ENCODE measurements around the gene RANGAP1. TPM values are rescaled to one million over a fixed set of nuclear protein-coding genes. Genes with fewer than 3 reads are reported as not detected.

The RANGAP1 gene
- total RNA-seq, 1 donor from 2014 or later, result 42.8 TPM

DNA sequence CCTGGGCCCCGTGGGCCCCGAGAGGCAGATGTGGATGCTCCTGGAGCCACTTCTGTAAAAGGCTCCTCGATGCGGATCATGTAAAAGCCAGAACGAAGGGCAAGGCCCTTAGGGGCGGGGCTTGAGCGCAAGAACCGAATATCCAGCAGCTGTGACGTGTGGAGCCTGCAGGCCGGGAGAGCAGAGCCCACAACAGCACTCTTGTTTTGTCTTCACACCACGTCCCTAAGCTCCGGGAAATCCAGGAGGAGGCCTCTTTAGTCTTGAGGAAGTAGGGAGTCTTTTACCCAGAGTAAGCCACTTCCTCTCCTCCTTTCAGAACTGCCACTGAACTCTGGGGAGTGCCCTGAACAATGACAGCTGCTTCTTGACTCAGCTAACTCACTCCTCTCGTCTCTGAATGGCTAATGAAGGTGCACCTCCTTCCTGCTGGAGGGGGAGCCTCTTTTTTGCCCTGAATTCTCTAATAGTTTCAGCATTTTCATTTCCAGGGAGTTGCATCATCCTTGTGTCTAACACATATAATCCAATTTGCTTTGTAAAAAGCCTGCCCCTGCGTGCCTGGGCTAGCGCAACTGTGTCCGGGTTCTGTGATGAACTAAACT is 68.3 kb downstream of the RANGAP1 start:
- DNase-seq (peak; percentile 89), ATAC-seq (ENCODE audit: poor library complexity) (peak; percentile 85)
- intact Hi-C loops (cut with DNase I), result no loop called here

DNA sequence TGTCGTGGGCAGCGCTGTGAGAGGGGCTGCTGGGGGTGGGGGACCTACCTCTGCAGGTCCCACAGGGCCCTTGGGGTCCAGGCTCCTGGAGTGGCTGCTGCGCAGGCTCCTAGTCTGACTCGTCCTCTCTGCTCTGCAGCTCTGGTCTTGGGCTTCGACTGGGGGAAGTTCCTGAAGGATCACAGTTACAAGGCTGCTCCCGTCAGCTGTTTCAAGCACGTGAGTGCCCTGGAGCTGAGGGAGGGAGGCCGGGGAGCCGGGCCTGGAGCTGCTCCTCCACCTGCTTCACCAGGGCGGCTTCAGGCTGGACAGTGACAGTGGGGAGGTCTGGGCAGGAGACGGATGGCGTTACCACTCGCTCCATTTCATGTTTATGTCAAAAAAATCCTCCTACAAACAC is 69.0 kb downstream of the RANGAP1 start:
- peak; percentile 9 for ATAC-seq (ENCODE audit: poor library complexity)
- DNase-seq, result peak; percentile 54
- intact Hi-C loops (cut with DNase I), result no loop called here

DNA sequence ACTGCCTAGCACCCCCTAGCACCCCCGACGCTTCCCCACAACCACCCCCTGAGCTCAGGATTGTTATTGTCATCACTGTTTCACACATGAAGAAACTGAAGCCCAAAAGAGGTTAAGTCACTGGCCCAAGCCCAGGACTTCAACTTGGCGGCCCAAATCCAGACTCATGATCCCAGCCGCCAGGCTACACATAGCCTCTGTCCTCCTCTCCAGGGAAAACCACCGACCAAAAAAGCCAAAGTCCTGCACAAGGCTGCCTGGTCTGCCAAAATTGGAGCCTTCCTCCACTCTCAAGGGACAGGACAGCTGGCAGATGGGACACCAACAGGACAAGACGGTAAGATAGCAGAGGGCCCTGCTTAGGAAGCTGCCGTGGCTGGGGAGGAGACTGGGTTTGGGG is 70.1 kb downstream of the RANGAP1 start:
- DNase-seq (peak; percentile 49), ATAC-seq (ENCODE audit: poor library complexity) (peak; percentile 19)
- intact Hi-C loops (cut with DNase I), result no loop called here

DNA sequence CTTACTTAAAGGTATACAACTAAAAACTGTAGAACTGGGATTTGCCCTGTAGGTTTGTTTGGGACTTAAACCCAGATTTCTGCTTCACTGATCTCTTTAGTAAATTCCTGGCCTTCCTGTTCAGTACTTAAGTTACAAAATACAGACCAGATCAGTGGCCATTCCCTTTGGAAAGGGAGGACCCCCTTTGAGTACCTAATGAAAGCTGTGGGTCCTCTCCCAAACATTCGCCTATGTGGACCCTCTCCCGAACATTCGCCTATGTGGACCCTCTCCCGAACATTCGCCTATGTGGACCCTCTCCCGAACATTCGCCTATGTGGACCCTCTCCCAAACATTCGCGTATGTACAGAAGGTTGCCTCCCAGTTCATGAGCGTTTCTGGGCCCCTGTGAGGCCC is 70.6 kb downstream of the RANGAP1 start:
- intact Hi-C loops (cut with DNase I), result no loop called here
- DNase-seq (peak; percentile 12), ATAC-seq (ENCODE audit: poor library complexity) (no peak)

DNA sequence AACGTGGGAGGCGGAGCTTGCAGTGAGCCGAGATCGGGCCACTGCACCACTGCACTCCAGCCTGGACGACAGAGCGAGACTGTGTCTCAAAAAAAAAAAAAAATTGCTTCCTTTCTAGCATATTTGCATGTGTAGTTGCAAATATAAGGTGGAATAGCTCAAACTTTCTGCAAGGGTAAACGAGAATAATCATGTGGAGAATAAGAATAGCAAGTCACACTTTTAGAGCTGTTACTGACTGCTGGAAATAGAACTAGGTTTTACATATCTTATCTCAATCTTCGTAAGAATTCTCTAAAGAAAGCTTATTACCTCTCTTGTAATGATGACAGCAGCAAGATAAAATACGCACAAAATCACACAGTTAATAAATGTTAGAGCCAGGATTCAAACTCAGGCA is 79.3 kb downstream of the RANGAP1 start:
- DNase-seq (no peak), ATAC-seq (ENCODE audit: poor library complexity) (no peak)
- intact Hi-C loops (cut with DNase I), result no loop called here

DNA sequence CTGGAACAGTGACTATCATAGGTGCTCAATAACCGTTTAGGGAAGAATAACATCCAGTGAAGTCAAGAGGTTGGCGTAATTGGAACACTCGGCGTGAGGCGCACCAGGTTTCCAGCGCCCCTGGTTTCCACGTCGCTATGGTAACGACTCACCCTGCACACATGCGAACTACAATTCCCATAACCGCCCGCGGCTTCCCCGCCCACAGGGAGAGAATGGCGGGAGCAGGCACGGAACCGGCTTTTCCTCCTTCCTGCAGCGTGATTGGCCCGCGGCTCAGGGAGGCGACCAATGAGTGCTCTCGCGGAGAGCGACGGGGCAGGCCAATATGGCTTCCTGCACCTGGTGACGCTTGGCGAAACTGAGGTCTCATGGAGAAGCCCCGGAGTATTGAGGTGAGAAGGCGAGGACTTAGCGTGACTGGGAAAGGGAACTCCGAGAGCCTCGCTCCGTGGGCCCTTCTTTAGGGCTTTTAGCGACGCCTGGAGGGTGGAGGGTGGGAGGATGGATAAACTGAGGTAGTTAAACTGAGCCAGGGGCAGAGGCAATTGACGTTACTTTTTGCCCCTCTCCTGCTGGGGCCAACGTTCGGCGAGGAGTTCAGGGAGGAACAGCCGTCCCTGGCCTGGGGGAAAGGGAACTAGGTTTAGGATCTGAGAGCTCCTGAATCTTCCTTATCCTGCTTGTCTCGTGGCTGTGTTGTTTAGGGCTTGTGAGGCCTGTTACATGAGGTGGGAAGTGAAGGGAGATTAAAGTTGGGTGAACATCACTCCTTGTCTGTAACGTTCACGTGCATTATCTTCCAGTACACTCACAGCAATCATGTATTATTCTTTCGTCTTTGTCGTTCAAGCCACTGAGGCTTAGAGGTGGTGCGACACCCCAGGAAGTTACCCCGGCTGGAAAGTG is 80.7 kb downstream of the RANGAP1 start, which contains the start of gene L3MBTL2:
Gene L3MBTL2, plus strand, starts transcription at position 321 of the 909 bp plus-strand sequence. Its CDS starts 51 bp downstream, at position 372.
- ATAC-seq (ENCODE audit: poor library complexity), result peak; percentile 100
- DNase-seq, result peak; percentile 99
- intact Hi-C loops (cut with DNase I), result no loop called here

DNA sequence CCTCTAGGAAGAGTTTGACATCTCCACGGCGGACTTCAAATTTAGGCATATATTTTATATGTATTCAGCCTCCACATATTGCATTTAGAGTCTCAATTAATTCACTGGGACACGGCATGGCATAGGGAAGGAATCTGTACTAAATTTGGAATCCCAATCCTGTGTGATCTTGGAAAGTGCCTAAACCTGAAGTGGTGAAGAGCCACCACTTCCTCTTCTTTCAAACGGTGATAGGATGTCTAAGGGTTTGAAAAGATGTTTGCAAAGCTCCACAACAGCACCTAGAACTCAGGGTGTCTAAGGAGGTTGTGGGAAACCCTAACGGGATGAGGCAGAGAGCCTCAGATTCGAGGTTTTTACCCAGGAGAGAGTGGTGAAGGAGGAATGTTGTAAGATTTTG is 81.9 kb downstream of the RANGAP1 start:
- no peak for DNase-seq
- intact Hi-C loops (cut with DNase I), result no loop called here
- no peak for ATAC-seq (ENCODE audit: poor library complexity)

DNA sequence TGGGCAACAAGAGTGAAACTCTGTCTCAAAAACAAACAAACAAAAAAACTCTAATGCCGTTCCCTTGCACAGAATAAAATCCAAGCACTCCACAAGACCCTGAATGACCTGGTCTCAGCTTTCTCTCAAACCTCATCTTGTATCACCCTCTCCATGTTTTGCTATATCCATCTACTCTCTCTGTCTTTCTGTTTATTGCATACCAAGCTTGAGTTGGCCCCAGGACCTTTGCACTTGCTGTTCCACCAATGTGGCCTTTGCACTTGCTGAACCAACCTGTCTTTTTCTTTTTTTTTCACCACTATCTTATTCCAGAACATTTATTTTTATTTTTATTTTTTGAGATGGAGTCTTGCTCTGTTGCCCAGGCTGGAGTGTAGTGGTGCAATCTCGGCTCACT is 82.9 kb downstream of the RANGAP1 start:
- intact Hi-C loops (cut with DNase I), result no loop called here
- ATAC-seq (ENCODE audit: poor library complexity), result no peak
- no peak for DNase-seq

DNA sequence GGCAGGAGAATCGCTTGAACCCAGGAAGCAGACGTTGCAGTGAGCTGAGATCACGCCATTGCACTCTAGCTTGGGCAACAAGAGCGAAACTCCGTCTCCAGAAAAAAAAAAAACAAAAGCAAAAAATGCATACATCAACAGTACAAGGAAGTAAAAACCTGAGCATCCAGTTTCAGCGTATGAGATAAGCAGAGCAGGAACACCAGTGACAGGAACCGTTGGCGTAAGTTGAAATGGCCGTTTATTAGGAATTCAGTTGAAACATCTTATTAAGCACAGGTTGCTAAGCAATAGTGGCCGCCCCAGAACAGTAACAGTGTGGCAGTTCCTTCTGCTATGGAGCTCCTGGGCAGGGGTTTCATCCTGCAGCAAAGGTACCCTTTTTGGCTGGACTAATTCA is 84.8 kb downstream of the RANGAP1 start:
- intact Hi-C loops (cut with DNase I), result no loop called here
- DNase-seq, result no peak
- no peak for ATAC-seq (ENCODE audit: poor library complexity)

DNA sequence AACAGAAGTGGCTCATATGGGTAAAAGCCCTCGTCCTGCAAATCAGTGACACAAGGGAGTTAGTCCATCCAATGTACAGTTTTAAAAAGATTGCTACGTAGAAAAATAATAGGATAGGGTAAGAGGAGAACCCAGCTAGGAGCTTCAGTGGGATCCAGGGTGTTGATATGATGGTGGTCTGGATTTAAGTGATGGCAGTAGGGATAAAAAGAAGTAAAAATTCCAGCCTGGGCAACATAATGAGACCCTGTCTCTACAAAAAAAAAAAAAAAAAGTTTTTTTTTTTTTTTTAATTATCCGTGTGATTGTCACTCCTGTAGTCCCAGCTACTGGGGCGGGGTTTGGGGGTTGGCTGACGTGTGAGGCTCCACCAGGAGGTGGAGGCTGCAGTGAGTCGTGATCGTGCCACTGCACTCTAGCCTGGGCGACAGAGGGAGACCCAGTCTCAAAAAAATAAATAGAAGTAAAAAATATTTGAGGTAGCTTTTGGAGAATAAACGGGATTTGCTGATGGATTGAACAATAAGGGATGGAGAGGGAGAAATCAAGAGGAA is 87.9 kb downstream of the RANGAP1 start:
- ATAC-seq (ENCODE audit: poor library complexity) (peak; percentile 65), DNase-seq (peak; percentile 68)
- intact Hi-C loops (cut with DNase I), result loop anchor here (5.0 kb wide), 1 partner anchor 89 kb away; the partner anchor contains the start of gene RANGAP1

DNA sequence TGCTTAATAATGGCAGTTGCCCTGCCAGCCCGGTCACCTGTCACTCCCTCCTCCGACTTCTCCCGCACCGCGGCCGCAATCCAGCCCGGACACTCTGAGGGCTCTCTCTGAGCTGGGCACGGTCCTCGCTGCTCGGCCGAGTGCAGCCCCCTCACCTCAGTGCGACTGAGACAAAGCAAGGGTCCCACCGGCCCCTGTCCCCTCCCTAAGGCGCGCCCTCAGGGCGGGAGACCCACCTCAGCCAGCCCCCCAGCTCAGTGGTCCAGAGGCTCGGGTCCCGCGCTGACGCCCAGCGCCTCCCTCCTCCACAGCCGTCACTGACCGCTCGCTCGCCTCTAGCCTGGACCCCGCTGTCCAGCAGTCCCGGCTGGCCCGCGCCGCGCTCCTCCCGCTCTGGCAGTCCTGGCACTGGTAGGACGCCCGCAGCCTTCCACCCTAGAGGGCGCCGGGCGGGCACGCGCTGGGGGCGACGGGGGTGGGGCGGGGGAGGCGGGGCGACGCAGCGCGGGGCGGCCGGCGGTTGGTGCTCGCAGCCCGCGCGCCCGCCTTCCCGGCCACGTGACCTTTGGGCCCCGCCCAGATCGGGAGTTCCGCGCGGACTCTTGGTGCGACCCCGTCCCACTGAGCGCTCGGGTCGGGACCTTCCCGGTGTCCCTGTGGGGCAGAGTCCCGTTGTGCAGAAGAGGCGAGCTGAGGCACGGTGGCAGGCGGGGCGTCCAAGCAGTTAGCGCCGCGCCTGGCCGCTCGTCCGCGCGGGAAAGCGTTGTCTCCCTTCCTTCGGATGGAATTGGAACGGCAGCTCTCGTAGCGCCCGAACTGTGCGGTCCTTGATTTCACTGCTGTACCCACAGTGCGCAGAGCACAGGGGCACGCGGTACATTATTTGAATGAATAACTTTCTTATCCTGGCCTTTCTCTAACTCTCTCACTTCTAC is 88.7 kb downstream of the RANGAP1 start:
- ATAC-seq (ENCODE audit: poor library complexity), result peak; percentile 96
- intact Hi-C loops (cut with DNase I), result loop anchor here (5.0 kb wide), 1 partner anchor 90 kb away; the partner anchor contains the start of gene RANGAP1
- peak; percentile 90 for DNase-seq

Small RNA genes lying within 50 kb of the gene (microRNA-seq; reads per million reads assigned to microRNA genes)
- gene MIR6889, result not detected

Other genes with a start within 250 kb of the RANGAP1 start
- gene EP300, start 193.6 kb downstream of the RANGAP1 start, total RNA-seq, result 24.2 TPM
- 14.9 TPM for gene L3MBTL2, start 80.9 kb downstream of the RANGAP1 start, total RNA-seq
- gene CHADL, start 45.3 kb downstream of the RANGAP1 start, total RNA-seq, result 22.6 TPM
- 41.3 TPM for gene ZC3H7B, start 15.3 kb upstream of the RANGAP1 start, total RNA-seq
- 20.7 TPM for gene TEF, start 95.8 kb upstream of the RANGAP1 start, total RNA-seq
- gene TOB2, start 160.6 kb upstream of the RANGAP1 start, total RNA-seq, result 62.6 TPM
- gene PHF5A, start 182.5 kb upstream of the RANGAP1 start, total RNA-seq, result 26.4 TPM
- 835 TPM for gene ACO2, start 182.9 kb upstream of the RANGAP1 start, total RNA-seq

All from Right ventricle myocardium superior (tissue), 1 donor.